H1 (cell line): ENCODE measurements around the gene NT5C1B. TPM values are rescaled to one million over a fixed set of nuclear protein-coding genes. Genes with fewer than 3 reads are reported as not detected.

Experiments
- polyA plus RNA-seq, 7 experiments: library from polyadenylated mRNA; depleted of rRNA in 3 of 7; stranded (reverse) in 5 of 7; unstranded in 2 of 7; fragments of >200 nt in 5 of 7; fragments of 200-250 nt in 2 of 7; gene quantifications; 1 replicate in 5 of 7; 2 replicates in 1 of 7; 4 replicates in 1 of 7; pipeline versions ENCODE4 v1.2.1 to v1.2.3, GENCODE V29; 2011 to 2013; ENCODE audit warnings: missing spikeins in 2 of 7, mixed read lengths in 2 of 7
- total RNA-seq: library from RNA; stranded (reverse); fragmentation: NEBNext Ultra II Directional; extraction: Animal tissue kit (Norgen Biotek cat#: 25700); gene quantifications from 2 replicates; pipeline ENCODE4 v1.2.1, GENCODE V29; 2021
- TF ChIP-seq, protein P1 (sequence below): IDR thresholded peaks from 2 replicates; pipeline ENCODE4 v1.6.1; 2012; ENCODE audit warnings: inconsistent platforms

NT5C1B gene
- total and polyA plus RNA-seq, 2 of the 8 experiments (the other 6 are each of a cell fraction or from before 2014, with no cell fraction given), result not detected

GRCh38 chr2:18584608-18584954, 4.8 kb downstream of the NT5C1B start (continued):
- TF ChIP-seq, protein P1, sequence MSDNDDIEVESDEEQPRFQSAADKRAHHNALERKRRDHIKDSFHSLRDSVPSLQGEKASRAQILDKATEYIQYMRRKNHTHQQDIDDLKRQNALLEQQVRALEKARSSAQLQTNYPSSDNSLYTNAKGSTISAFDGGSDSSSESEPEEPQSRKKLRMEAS, result no peak
- TF ChIP-seq, all 59 proteins: peak for 0
